ENCODE results near the gene PSENEN.
A peak's percentile ranks its signal among the peaks of the same experiment; 100 is the strongest.

The PSENEN gene

GRCh38 chr19:35734273-35734672, 11.2 kb upstream of the PSENEN start:
- no peak for DNase-seq

- DNase-seq, result no peak
These were observed 10.6 kb upstream of the PSENEN start for GRCh38 chr19:35734889-35735288.

- DNase-seq, result no peak
These were observed 8.3 kb upstream of the PSENEN start for GRCh38 chr19:35736913-35737886.

- no peak for DNase-seq
These were observed 7.2 kb upstream of the PSENEN start for GRCh38 chr19:35738021-35738886.

DNA sequence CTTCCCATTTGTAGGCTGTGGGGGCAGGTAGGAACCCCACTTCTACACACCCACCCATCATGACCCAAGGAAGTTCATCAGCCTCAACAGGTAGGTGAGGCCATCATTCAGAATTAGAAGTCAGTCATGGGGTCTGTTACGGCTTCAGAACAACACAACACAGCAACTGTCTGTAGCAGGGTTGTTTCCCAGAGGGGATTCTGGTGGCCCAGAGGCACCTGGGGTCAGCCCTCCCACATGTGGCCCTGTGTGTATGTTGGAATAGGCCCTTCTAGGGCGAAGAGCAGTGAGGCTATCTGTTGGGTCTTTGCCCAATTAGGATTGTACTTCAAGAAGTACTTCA, 6.6 kb upstream of the PSENEN start:
- DNase-seq, result no peak

DNA sequence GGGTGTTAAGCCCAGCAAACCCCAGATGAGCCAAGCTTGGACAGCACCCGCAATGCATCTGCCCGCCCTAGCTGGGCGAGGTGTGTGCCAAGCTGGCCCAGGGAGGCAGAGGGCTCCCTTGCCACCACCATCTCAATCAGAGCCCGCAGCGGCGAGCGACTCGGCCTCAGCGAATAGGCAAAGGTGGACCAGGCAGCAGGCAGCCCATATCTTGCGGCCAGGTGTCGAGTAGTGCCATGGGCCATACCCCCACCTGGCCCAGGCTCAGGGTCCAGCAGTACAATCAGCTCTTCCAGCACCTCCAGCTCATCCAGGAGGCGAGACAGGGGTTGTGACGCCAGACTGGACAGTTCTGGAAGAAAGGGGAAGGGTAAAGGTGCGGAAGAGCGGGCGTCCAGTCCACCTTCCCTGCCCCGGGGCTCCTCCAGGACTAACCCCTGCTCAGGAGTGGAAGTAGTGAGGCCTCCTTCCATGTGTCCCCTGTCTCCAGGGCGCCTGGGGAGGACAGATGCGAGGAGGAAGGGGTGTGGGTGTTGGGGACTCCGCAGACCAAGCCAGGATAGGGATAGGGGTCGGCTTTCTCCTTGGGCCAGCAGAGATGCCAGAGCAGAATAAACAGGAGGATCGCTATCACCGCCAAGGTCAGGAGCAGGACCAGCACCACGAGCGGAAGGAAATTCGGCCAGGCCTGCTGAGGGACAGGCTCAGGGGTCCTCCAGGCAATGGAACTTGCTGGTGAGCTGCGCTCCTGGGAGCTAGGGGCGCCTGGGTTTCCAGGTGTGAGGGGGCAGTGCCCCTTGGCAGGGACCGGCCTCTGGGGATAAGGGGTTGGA, 6.0 kb upstream of the PSENEN start:
- DNase-seq, result no peak

DNA sequence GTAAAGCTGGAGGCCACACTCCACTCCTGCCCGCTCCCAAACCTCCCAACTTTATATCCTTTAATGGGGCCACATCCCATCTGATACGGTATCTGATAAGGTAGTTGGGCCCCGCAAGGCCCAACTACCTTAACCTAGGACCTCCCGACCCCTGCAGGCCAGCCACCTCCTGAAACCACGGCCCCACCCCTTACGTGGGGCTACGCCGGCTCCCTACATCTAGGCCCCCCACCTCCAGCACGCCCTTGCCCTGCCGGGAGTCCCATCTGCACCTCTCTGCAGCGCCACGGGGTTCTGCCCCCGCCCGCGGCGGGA, 5.4 kb upstream of the PSENEN start:
- no peak for DNase-seq

DNA sequence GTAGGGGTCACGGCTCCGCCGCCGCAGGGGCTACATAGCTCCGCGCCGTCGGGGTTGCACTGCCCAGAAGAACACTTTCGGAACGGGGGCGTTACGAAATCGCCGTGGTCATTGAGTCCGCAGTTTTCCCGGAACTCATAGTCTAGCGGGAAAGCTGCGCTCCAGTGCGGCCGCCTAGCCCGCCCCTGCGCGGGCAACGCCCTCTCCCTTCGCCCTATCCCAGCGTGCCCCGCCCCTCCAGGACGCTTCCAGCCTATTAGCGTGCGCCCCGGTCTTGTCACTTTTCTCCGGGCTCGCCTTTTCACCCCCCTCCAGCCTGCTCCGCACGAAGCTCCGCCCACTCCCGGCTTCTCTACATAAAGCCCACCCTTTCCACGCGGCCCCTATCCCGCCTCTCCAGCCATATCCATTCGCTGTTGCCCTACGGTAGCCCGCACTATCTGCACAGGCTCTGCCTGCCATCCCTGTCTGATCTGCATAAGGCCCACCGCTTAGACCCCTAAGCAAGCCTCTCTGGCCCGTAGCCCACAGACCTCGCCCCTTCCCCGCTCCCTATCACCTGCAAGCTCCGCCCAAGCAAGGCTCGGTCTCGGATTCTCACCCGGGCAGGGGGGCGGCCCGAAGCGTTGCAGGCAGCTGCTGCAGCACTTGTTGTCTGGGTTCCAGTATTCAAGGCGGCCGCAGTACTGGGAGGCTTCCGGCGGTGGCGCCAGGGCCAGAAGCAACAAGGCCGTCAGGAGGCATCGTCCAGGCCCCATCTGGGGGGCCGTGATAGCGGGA, 4.8 kb upstream of the PSENEN start:
- DNase-seq, result peak; percentile 84

GRCh38 chr19:35741203-35741515, 4.3 kb upstream of the PSENEN start:
- DNase-seq, result no peak

DNA sequence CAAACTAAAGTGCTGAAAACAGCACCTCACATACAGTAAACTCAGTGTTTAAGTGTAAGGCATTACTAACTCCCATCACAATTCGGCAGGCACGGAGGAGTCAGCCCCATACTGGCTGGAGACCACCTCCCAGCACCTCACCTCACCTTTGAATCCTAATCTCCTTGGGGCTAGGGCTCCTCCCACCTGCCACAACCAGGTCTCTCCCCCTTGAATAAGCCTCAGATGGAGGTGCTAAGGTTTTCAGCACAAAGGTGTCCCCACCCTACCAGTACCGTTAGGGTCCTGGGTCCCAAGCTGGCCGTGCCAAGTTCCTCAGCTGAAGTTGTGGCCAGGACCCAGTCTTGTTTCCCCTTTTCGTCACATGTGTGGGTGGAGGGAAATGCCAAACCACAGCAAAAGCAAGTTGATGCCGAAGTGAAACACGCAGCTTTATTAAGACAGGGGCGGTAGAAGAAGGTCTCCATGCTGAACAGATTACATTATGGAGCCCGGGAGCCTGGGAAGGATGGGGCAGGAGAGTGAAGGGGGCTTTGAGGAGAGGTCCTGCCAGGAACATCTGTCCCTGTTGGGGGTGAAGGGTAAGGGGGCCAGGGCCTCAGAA, 3.2 kb upstream of the PSENEN start, which contains the start of gene IGFLR1:
TSS of gene IGFLR1 (minus strand) at position 332 of the 604 bp plus-strand sequence. CDS start 1,272 bp downstream, outside the sequence.
- DNase-seq, result no peak

- DNase-seq, result no peak
These were observed 1.6 kb upstream of the PSENEN start for GRCh38 chr19:35743640-35744429.

DNA sequence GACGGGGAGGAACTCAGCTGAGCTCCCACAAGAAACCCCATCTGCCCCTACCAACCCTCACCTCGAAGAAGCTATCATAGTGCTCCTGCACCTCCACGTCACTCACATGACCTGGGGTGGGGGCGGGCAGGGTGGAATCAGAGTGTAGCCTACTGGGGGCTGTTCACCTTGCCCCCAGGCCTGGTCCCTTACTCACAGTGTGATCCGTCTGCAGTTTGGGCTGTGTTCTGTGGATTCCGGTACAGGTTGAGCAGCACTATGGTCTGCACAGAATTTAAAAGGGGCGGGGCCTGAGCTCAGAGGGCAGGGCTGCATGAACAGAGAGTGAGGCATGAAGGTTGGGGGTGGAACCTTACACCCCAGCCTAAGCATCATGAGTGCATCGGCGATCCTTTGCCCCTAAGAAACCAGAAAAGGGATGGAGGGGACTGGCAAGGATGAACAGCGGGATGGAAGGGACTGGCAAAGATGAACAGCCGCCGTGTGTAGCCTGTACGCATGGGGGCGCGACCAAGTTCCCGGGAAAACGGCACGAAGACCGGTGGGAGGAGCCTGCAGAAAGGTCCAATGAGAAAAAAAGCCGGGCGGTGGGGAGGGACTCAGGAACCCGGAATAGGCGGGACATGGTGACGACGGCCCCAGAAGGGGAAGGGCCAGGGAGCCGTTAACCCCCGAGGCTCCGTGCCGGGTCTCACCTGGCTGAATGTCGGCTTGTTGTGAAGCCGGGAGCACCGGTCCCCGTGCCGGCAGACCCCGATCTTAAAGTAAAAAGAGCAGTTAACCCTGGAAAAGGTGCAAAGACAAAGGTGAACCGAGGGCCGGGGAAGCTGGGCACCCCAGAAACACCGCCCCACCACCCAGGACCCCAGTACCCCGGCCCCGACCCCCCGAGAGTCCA, 772 bp upstream of the PSENEN start:
- DNase-seq, result peak; percentile 49

GRCh38 chr19:35746087-35746462, 624 bp downstream of the PSENEN start:
- no peak for DNase-seq

DNA sequence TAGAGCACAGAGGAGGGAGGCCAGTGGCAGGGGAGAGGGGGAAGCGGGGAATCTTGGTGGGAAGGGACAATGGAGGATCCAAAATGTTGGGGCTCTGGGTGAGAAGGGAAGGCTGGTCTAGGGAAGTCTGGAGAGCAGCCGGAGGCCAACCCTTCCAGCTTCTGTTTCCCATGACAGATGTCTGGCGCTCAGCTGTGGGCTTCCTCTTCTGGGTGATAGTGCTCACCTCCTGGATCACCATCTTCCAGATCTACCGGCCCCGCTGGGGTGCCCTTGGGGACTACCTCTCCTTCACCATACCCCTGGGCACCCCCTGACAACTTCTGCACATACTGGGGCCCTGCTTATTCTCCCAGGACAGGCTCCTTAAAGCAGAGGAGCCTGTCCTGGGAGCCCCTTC, 1.1 kb downstream of the PSENEN start:
- DNase-seq, result no peak

DNA sequence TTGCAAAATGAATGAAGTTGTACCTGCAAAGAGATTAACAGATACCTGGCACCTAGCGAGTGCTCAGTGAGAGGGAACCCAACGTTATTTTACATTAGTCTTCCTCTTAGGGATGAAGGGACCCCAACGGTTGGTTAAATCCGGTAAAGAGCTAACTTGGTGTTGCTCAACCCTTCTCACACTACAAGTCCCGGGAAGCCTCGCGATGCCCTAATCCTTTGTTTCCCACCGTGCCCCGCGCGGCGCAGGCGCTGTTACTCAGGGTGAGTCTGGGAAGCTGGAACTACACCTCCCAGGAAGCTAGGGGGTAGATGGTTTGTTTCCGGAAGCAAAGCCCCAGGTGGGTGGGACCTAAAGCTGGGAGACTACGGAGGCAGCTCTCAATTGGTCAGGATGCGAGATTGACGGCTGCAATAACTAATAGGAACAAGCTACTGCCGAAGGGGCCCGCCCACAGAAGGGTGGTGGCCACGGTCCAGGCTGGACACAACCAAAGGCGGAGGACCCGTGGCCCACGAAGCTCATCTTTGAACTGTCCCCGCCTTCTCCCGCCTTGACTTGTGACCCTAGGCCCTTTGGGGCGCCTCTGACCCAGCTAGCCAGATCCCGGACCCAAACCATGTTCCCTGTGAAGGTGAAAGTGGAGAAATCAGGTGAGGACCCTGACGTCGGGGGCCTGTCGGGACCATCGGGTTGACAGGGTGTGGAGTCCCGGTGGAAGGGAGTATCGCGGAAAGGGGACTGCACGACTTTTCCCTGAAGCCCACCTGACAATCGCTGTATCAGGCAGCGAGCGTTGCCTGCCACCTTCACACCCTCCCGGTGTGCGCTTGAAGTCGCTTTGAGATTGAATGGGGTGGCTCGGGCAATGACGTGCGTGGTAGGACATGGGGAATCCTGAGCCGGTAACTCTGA, 2.9 kb downstream of the PSENEN start, which contains the start of gene LIN37:
TSS of gene LIN37 (plus strand) at position 471 of the 915 bp plus-strand sequence. CDS start at position 620, 149 bp downstream.
- peak; percentile 96 for DNase-seq

DNA sequence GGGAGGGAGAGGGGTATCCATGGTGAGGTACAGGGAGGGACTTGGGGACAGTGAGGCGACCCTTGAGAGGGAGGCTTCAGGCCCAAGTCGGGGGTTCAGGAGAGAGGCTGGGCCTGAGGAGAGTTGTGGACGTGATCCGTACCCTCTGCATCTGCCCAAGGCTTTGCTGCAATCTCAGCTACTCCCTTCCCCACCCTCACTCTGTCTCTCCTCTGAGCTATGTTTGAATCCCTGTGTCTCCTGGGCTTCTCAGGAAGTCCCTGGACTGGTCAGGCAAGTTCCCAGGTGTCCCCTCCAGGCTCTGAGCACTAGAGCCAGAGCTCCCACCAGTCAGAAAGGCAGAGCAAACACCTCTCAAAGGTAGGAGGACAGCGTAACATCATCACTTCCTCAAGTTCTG, 4.7 kb downstream of the PSENEN start:
- no peak for DNase-seq

GRCh38 chr19:35751839-35752745, 6.6 kb downstream of the PSENEN start:
- no peak for DNase-seq

All from KG1 (cell line).